HL-60 (cell line): ENCODE data around the gene EXOC8.
A peak's percentile ranks its signal among the peaks of the same experiment; 100 is the strongest.

Source experiments
- DNase-seq, 2 experiments: peaks; one replicate each; pipeline ENCODE4 v3.0.0-alpha.2; 2010 to 2020; ENCODE audit warnings: low read depth in 1 of 2, low spot score in 1 of 2
- H3K27ac ChIP-seq: fragments of 250-450 bp; sonication (Bioruptor Pico); replicated peaks from 2 replicates; pipeline ENCODE4 v1.5.1; 2020; ENCODE audit warnings: mild to moderate bottlenecking, moderate library complexity
- H3K27me3 ChIP-seq: fragments of 250-450 bp; sonication (Bioruptor Pico); 2 replicates; pipeline ENCODE4 v1.5.1; 2021; ENCODE audit warnings: mild to moderate bottlenecking, moderate library complexity; ENCODE audit not compliant: insufficient read depth, poor library complexity, severe bottlenecking
- H3K4me3 ChIP-seq: replicated peaks from 2 replicates; pipeline ENCODE4 v1.5.1; 2011; ENCODE audit warnings: mild to moderate bottlenecking, control low read depth, low read length; ENCODE audit not compliant: insufficient read depth
- GABPA ChIP-seq: IDR thresholded peaks from 2 replicates; pipeline ENCODE4 v1.6.1; 2012; ENCODE audit warnings: low read depth
- POLR2AphosphoS5 ChIP-seq: IDR thresholded peaks from 2 replicates; pipeline ENCODE4 v1.6.1; 2012; ENCODE audit warnings: low read depth
- SPI1 ChIP-seq: IDR thresholded peaks from 2 replicates; pipeline ENCODE4 v1.6.1; 2012; ENCODE audit warnings: low read depth, mild to moderate bottlenecking, borderline replicate concordance
- TF ChIP-seq, protein P1 (sequence below): IDR thresholded peaks from 2 replicates; pipeline ENCODE4 v1.6.1; 2012; ENCODE audit warnings: low read depth; ENCODE audit not compliant: insufficient replicate concordance
- TF ChIP-seq, protein P2 (sequence below): IDR thresholded peaks from one replicate; pipeline ENCODE4 v1.5.1; 2011; ENCODE audit warnings: low read length, control low read depth, inconsistent platforms; ENCODE audit not compliant: insufficient read depth

Gene EXOC8

DNA sequence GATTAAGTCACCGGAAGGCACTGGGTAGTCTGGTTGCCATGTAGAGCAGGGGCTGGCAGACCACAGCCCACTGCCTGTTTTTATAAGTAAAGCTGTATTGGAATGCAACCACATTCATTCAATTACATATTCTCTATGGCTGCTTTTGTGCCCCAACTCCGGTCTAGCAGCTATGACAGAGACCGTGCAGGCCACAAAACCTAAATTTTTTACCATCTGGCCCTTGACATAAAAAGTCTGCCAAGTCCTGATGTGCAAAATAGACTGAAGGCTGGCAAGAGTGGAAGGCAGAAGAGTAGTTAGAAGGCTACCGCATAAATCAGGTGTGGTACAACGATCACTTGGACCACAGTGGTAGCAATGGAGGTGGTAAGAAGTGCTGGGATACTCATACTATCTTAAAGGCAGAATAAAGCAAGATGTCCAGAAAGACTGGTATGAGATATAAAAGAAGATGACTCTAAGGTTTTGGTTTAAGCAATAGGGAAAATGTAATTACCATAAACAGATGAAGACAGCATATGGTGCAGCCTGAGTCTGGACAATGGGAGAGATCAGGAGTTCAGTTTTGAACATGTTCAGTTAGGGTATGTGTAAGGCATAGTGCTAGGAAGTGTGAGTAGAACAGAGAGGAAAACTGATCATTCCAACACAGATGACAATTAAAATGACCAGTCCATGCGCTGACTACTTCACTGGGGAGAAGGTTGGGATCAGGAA is 47.2 kb upstream of the EXOC8 start:
- DNase-seq: no peak
- H3K27ac ChIP-seq: no peak overlapping the region
- no peak overlapping the region for H3K4me3 ChIP-seq
- H3K27me3 ChIP-seq: no peaks in the 10 kb centered on the region
- TF ChIP-seq, protein P1, sequence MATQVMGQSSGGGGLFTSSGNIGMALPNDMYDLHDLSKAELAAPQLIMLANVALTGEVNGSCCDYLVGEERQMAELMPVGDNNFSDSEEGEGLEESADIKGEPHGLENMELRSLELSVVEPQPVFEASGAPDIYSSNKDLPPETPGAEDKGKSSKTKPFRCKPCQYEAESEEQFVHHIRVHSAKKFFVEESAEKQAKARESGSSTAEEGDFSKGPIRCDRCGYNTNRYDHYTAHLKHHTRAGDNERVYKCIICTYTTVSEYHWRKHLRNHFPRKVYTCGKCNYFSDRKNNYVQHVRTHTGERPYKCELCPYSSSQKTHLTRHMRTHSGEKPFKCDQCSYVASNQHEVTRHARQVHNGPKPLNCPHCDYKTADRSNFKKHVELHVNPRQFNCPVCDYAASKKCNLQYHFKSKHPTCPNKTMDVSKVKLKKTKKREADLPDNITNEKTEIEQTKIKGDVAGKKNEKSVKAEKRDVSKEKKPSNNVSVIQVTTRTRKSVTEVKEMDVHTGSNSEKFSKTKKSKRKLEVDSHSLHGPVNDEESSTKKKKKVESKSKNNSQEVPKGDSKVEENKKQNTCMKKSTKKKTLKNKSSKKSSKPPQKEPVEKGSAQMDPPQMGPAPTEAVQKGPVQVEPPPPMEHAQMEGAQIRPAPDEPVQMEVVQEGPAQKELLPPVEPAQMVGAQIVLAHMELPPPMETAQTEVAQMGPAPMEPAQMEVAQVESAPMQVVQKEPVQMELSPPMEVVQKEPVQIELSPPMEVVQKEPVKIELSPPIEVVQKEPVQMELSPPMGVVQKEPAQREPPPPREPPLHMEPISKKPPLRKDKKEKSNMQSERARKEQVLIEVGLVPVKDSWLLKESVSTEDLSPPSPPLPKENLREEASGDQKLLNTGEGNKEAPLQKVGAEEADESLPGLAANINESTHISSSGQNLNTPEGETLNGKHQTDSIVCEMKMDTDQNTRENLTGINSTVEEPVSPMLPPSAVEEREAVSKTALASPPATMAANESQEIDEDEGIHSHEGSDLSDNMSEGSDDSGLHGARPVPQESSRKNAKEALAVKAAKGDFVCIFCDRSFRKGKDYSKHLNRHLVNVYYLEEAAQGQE: no peak
- TF ChIP-seq POLR2AphosphoS5 (no peak), SPI1 (no peak), GABPA (no peak)
- TF ChIP-seq, protein P2, sequence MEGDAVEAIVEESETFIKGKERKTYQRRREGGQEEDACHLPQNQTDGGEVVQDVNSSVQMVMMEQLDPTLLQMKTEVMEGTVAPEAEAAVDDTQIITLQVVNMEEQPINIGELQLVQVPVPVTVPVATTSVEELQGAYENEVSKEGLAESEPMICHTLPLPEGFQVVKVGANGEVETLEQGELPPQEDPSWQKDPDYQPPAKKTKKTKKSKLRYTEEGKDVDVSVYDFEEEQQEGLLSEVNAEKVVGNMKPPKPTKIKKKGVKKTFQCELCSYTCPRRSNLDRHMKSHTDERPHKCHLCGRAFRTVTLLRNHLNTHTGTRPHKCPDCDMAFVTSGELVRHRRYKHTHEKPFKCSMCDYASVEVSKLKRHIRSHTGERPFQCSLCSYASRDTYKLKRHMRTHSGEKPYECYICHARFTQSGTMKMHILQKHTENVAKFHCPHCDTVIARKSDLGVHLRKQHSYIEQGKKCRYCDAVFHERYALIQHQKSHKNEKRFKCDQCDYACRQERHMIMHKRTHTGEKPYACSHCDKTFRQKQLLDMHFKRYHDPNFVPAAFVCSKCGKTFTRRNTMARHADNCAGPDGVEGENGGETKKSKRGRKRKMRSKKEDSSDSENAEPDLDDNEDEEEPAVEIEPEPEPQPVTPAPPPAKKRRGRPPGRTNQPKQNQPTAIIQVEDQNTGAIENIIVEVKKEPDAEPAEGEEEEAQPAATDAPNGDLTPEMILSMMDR: no peak

DNA sequence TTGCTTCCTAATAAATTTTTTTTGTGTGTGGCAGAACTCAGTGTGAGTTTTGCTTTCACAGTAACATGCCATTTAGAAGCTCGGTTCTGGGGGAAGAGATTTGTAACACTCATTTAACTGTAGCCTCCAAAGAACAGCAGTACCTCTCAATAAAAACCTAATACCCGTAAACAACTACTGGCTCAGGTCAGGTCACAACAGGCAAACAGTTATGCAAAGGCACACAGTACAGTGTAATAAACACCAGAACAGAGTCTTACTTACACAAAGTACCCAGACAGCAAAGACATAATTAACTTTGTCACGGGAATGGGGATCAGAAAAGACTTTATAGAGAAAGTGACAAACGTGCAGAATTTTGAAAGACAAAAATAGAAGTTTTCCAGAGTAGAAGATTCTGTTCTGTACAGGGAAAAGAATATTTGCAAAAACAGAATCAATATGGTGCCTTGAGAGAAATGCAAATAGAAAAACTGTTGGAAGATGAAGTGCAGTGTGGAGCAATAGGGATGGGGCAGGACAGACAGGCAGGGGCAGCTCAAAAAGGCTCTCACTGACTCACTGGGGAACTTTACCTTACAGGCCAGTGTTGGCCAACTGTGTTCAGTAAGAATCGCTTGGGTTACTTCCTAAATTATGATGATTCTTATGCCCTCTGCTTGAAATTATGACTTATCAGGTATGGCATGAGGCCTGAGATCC is 45.7 kb upstream of the EXOC8 start:
- TF ChIP-seq SPI1 (no peak), POLR2AphosphoS5 (no peak), GABPA (no peak)
- TF ChIP-seq, protein P2: no peak
- TF ChIP-seq, protein P1: no peak
- DNase-seq: peak in 1 of 2 experiments; percentile 58
- Histone ChIP-seq H3K27ac (no peak overlapping the region), H3K4me3 (no peak overlapping the region), H3K27me3 (no peaks in the 10 kb centered on the region)

DNA sequence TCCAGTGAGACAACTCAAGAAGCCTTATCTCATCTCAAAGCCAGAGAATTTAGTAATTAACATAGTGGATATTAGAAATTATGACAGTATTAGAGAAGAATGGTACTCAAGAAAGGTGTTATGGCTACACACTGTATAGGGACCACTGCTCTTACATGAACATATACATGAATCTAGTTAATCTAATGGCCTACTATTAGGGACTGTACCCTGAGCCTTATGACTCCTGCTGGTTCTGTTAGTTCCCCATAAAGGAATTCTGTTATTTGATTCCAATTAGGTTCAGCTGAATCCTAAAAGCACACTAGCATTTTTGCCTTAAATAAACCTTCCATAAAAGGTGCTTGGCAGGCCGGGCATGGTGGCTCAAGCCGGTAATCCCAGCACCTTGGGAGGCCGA is 44.8 kb upstream of the EXOC8 start:
- no peak for DNase-seq
- Histone ChIP-seq H3K27ac (no peak overlapping the region), H3K27me3 (no peaks in the 10 kb centered on the region), H3K4me3 (no peak overlapping the region)
- TF ChIP-seq, protein P1: no peak
- TF ChIP-seq SPI1: no peak
- TF ChIP-seq POLR2AphosphoS5: no peak
